SHP77 (cell line): Measurements from ENCODE around the gene INIP.

Source experiments
- DNase-seq, 2 experiments: peaks; one replicate each; lab custom pipeline; 2025; lab: John Stamatoyannopoulos, UW

INIP gene

DNA sequence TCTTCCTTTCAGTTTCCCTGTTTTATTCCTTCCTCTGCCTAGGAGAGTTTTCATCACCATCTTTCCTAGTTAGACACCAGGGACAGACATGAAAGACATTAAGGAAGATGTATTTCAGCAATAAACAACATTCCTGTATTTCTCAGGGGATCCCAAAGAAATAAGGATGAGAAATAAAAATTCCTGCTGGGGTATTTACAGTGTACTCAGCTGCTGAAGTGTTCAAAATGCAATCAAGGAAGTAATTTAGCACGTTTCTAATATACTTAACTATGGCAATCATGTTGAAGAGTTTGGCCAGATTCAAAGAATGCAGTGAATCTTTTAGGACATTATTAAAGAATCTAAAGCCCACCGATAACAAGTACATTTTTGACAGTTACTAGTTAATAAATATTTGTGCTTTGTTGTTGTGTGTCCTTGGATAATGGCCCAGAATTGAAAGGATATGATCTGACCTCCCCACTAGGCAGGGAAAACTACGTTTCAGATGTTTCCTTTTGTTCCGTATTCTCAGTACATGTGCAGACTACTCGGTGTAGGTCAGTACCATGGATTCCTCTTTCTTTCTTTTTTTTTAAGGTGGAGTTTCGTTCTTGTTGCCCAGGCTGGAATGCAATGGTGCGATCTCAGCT is 46.8 kb downstream of the INIP start:
- no peak for DNase-seq

DNA sequence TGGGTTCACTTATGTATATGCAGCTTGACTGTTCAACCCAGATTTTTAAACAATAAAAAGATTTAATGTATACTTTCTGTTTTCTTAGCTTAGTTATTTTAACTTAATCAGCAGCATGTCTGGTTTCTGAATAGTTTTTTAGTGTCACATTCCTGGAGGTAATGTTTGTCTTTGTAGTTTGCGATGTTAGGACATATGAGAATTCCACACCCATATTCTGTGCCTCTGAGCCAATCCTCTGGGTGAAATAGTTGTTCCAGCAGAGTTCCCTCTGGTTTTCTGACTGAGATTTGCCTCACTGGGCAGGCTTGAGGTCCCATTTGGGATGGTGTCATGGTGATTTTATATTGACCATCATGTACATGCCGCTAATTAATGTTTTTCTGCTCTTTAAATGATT is 48.6 kb downstream of the INIP start:
- DNase-seq = no peak

DNA sequence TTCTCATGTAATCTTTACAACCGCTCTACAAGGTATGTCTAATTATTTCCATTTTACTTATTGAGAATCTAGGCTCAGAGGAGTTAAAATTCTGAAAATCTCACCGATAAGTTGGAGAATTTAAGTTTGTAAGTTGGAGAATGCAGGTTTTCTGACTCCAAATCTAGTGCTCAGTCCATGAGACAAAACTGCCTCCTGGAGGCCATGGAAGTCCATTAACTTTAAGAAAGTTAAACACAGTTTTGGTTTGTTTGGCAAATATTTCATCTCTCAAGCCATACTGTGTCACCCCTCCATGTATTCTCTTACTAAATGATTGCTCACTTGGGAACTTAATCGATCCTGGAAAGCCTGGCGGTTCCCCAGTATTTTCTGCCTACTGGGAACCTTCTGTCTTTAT is 52.6 kb downstream of the INIP start:
- no peak for DNase-seq

DNA sequence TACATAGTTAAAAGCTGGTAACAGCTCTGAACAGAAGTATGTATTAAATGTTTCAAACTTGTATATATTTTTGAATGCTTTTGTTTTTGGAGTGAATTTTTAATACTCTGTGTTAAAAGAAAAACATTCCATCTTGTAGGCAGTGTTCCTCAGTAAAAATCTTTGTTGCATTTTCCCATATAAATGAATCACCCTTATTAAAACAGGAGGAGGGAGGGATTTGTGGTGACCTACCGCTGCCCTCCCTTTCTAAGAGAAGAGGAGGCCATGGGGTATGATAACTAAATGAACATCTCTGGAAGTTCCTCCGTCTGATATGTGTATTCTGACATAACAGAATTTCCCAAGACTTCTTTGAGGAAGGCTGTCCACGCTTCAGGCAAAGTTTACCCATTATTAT is 53.4 kb downstream of the INIP start:
- DNase-seq = no peak

DNA sequence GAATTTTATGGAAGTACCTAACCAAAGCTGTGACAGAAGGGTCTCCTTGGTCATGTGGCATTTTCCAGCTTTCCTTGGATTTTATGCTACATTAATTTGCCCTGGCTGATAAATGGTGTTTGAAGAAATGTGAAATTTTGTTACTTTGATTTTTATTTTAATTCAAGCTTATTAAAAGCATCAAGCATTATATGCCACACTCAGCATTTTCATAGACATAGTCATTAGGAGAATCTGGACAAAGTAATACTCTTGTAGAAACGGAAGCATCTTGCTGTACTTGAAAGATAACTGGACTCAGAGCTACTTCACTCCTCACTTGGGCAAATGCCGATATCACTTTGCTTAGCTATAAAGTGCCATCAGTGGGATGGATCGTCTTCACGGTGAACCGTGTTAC is 54.2 kb downstream of the INIP start:
- no peak for DNase-seq

DNA sequence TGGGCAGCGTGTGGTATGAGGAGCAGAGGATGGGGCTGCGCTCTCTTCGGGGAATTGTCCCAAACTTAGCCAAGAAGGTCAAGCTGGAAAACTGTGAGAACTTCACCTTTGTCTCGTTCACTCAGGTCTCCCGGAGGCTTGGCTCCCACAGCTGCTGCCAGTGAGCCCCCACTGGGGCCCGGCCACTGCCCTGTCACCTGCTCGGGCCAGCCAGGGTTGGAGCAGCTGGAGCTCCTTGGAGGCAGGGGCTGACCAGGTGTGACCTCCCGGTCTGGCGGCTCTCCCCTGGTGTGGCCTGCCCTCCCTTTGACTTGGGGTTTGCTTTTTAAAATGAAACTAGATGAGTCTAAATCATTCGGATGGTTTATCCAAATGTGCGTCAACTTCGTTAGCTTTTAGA is 58.0 kb downstream of the INIP start:
- no peak for DNase-seq

DNA sequence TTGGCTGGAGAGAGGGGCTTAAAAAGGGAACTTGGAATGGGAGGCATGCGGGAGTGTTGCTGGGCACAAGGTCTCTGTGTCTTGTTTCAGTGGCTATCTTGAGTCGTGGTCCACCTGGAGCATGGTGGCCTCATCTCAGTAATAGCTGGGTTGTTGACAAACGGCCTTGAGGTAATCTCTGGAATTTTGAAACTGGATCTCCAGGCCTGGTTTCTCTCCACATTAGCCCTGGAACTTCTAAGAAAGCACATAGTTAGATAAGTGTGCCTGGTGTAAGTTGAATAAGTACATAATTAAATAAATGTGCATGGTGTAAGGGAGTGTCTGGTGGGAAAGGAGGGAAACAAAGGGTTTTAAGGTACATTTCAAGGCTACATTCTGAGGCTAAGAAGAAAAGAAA is 62.2 kb downstream of the INIP start:
- DNase-seq = no peak

DNA sequence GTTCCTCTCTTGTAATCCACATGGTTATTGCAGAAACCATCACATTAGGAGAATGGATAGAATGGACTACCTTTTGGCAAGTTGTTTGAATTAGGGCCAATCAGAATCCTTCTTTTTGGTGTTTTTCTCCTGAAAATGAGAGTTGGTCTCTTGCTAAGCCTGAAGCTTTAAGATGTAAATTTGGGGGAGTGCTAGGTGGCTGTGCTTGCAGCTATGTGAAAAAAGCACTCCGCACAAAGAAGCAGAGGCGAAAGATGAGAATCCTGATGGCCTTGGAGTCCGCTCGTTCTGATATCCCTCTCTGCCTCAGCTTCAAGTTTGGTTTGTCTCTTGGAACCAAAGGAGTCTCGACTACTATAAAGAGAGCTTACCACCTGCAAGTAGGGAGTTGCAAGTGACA is 63.6 kb downstream of the INIP start:
- DNase-seq = no peak

DNA sequence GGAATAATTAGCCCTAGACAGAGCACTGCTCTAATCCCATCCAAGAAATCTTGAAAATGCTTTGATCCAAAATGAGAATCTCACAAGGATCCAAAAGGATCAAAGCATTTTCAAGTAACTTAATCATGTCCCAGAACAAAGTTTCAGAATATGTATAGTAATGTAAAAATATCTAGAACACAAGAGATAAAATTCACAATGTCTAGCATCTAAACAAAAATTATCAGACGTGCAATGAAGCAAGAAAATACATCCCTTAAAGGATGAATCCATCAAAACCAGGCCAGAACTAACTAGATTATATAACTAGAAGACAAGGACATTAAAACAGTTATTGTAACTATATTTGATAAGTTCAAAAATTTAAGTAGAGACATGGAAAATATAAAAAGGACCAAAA is 69.3 kb downstream of the INIP start:
- no peak for DNase-seq

DNA sequence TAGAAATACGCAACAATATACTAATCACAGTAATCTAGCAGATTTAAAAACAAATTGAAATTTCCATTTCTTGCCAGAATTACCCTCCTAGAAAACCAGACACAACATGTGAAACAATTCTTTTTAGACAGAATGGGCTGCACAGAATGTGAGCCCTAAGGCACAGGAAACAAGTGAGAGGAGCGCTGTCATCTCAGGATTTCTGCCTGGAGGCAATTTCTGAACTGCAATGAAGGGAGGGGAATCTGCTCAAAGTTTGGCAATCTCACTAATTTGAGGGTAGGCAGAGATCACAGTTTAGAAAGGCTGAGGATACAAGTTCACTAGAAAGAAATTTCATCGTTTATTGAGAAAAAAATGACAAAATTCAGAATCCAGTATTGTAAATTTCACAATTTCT is 70.3 kb downstream of the INIP start:
- DNase-seq = no peak

DNA sequence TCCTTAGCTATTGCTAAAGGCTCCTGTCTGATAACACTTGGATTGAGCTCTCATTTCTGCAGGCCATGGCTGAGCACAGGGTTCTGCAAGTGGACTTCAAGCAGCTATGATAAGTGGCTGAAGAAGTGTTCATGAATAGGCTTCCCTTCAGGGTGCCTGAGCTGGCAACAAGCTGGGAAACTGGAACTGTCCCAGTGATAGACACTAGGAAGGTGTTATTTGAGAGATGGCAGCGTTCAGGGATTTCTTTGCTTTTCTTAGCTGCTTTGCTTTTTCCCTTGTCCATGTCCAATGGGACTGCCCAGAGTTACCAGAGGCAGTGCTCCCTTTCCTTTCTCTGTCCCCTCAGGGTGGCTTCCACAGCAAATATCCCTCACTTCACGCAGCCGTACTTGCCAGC is 75.8 kb downstream of the INIP start:
- no peak for DNase-seq

DNA sequence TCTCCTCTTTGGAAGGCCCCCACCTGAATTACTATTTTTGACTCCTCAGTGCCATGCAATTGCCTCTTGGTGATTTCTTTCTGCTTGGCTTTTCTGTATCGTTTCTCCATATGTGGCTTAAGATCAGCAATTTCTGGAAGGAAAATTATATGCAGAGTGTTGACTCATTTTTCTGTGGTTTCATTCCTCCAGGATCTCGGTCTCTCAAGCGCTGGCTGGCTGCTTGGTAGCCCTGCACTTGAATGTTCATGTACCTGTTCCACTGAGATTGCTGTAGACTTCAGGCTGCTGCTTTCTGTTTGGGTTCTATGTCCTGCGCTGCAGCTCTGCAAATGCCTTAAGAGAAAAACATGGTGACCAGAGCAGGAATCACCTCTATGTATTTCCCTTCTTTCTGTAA is 77.6 kb downstream of the INIP start:
- DNase-seq = no peak
